Liver (tissue), 3 donors: ENCODE measurements around the gene DIP2C.

Source experiments
- EGR1 ChIP-seq, 2 donors: IDR thresholded peaks; 2 replicates each; pipeline ENCODE4 v1.6.1; 2016 to 2018; ENCODE audit warnings: antibody characterized with exemption in 2 of 2, low read depth in 2 of 2
- FOXA1 ChIP-seq: IDR thresholded peaks from 2 replicates; pipeline ENCODE4 v1.6.1; 2016; ENCODE audit warnings: antibody characterized with exemption
- JUND ChIP-seq, 2 donors: IDR thresholded peaks; 2 replicates each; pipeline ENCODE4 v1.6.1; 2016; ENCODE audit warnings: antibody characterized with exemption in 2 of 2
- RAD21 ChIP-seq, 2 donors: IDR thresholded peaks; 2 replicates each; pipeline ENCODE4 v1.6.1; 2016; ENCODE audit warnings: antibody characterized with exemption in 2 of 2, mild to moderate bottlenecking in 2 of 2
- TF ChIP-seq, protein P1 (sequence below): fragments of 150-350 bp; IDR thresholded peaks from 2 replicates; pipeline ENCODE4 v1.5.1; 2017; ENCODE audit warnings: improper control_type of control experiment, low read depth, low read length; ENCODE audit not compliant: missing input control
- TF ChIP-seq, protein P2 (sequence below): IDR thresholded peaks from 2 replicates; pipeline ENCODE4 v1.6.1; 2016; ENCODE audit warnings: antibody characterized with exemption
- donor health status: healthy.
- donor health status: healthy.

DNA sequence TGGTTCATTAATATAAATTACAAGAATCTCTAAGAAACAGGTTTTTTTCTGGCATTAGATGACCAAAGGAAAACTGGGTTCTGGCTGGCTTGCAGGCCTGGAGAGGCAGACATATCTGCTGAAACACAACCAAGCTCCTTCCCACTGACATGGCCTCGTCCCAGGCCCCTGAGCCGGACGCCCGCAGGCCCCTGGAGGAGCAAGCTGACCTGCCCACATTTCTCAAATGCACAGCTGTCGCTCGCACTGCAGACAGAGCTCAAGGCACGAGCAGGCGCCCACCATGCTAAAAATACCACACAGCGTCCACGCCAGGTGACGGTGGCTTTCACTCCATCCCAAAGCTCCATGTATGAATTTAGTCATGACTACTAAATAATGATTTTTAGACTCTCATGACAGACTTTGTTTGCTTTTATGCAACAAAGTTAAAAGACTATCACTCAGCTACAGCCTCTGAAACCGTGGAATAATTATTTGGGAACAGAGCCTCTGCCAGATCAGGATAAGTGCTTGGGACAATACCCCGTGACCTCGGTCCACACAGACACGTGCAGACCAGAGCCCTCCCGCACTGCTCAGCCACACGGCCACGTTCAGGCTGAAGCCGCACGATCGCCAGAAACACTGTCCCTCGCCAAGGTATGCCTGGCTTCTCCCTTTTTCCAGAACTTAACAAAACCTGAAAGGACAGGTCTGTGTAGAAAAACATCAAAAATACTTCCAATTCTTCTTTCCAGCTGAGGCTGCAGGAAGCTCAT lies 71.1 kb downstream of the DIP2C start:
- TF ChIP-seq, protein P1, sequence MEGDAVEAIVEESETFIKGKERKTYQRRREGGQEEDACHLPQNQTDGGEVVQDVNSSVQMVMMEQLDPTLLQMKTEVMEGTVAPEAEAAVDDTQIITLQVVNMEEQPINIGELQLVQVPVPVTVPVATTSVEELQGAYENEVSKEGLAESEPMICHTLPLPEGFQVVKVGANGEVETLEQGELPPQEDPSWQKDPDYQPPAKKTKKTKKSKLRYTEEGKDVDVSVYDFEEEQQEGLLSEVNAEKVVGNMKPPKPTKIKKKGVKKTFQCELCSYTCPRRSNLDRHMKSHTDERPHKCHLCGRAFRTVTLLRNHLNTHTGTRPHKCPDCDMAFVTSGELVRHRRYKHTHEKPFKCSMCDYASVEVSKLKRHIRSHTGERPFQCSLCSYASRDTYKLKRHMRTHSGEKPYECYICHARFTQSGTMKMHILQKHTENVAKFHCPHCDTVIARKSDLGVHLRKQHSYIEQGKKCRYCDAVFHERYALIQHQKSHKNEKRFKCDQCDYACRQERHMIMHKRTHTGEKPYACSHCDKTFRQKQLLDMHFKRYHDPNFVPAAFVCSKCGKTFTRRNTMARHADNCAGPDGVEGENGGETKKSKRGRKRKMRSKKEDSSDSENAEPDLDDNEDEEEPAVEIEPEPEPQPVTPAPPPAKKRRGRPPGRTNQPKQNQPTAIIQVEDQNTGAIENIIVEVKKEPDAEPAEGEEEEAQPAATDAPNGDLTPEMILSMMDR: no peak
- TF ChIP-seq JUND (IDR thresholded peaks at IDR 0.05) (no peak), EGR1 (IDR thresholded peaks at IDR 0.05; ENCODE audit: low read depth in 2 of 2) (no peak), FOXA1 (no peak), RAD21 (IDR thresholded peaks at IDR 0.05) (no peak)
- TF ChIP-seq, protein P2, sequence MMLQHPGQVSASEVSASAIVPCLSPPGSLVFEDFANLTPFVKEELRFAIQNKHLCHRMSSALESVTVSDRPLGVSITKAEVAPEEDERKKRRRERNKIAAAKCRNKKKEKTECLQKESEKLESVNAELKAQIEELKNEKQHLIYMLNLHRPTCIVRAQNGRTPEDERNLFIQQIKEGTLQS: no peak
